ENCODE measurements around the gene BUD31. TPM values are rescaled to one million over a fixed set of nuclear protein-coding genes. Genes with fewer than 3 reads are reported as not detected.

BUD31 gene
- total and polyA plus RNA-seq, 2 of the 13 experiments (the other 11 are each of a cell fraction or from before 2014, with no cell fraction given), result 35.1 to 79.1 TPM

DNA sequence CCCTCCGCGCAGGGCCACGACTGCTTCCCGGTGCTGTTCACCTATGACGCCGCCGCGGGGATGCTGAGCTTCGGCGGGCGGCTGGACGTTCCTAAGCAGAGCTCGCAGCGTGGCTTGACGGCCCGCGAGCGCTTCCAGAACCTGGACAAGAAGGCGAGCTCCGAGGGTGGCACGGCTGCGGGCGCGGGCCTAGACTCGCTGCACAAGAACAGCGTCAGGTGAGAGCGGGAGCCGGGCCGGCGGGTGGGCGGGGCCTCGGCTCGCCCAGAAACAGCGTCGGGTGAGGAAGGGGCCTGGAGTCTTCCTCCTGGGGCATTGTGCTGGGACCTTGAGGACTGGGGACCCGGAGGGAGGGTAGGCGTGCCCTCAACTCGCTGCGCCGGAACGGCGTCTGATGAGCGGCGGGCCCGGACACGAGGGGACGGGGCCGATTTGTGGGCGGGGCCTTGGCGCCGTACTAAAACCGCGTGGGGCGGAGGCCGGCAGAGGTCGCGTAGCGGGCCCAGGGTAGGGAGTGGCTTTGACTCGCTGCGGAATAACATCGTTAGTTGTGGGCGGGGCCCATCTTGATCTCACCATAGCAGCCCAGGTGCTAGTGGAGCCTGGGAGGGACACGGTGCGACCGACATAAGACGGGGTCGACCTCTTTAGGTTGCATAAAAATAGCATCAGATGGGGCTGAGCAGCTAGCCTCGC lies 16.0 kb upstream of the BUD31 start (continued):
- TF ChIP-seq LCORL (IDR thresholded peaks at IDR 0.05), result no peak
- TF ChIP-seq LCORL (CRISPR knock-in tag; IDR thresholded peaks at IDR 0.05), result no peak
- no peak for TF ChIP-seq ZNF205 (CRISPR knock-in tag; IDR thresholded peaks at IDR 0.05)
- TF ChIP-seq, protein P1, sequence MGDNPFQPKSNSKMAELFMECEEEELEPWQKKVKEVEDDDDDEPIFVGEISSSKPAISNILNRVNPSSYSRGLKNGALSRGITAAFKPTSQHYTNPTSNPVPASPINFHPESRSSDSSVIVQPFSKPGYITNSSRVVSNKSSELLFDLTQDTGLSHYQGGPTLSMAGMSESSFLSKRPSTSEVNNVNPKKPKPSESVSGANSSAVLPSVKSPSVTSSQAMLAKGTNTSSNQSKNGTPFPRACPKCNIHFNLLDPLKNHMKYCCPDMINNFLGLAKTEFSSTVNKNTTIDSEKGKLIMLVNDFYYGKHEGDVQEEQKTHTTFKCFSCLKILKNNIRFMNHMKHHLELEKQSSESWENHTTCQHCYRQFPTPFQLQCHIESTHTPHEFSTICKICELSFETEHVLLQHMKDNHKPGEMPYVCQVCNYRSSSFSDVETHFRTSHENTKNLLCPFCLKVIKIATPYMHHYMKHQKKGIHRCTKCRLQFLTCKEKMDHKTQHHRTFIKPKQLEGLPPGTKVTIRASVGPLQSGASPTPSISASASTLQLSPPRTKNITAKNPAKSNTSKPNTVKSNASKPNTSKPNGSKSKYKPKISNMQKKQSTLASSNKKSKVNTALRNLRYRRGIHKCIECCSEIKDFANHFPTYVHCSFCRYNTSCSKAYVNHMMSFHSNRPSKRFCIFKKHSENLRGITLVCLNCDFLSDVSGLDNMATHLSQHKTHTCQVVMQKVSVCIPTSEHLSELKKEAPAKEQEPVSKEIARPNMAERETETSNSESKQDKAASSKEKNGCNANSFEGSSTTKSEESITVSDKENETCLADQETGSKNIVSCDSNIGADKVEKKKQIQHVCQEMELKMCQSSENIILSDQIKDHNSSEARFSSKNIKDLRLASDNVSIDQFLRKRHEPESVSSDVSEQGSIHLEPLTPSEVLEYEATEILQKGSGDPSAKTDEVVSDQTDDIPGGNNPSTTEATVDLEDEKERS (CRISPR knock-in tag; IDR thresholded peaks at IDR 0.05), result no peak
- TF ChIP-seq AGO2 (optimal IDR thresholded peaks at IDR 0.05; ENCODE audit: low read depth, low read length), result peak; percentile 94
- TF ChIP-seq HMG20A (CRISPR knock-in tag; IDR thresholded peaks at IDR 0.05; ENCODE audit: borderline replicate concordance), result no peak
- TF ChIP-seq RBM22 (optimal IDR thresholded peaks at IDR 0.05; ENCODE audit: low read length), result peak; percentile 61
- no peak for TF ChIP-seq ZNF101 (CRISPR knock-in tag; IDR thresholded peaks at IDR 0.05; ENCODE audit: borderline replicate concordance, low read depth)
- TF ChIP-seq ZZZ3 (CRISPR knock-in tag; IDR thresholded peaks at IDR 0.05; ENCODE audit: borderline replicate concordance), result no peak
- TF ChIP-seq FOXK2 (IDR thresholded peaks at IDR 0.05), result no peak
- no peak for TF ChIP-seq REPIN1 (CRISPR knock-in tag; IDR thresholded peaks at IDR 0.05; ENCODE audit: borderline replicate concordance, low read depth)
- TF ChIP-seq RNF2 (conservative IDR thresholded peaks at IDR 0.05; ENCODE audit: low read depth), result no peak
- TF ChIP-seq ZC3H13 (CRISPR knock-in tag; IDR thresholded peaks at IDR 0.05), result no peak; the same call in 1 of the 2 replicates
- peak; percentile 77 for TF ChIP-seq RBFOX2 (IDR thresholded peaks at IDR 0.05; ENCODE audit: low read depth, low read length)
- no peak for TF ChIP-seq SALL2 (CRISPR knock-in tag; IDR thresholded peaks at IDR 0.05)
- TF ChIP-seq, protein P2, sequence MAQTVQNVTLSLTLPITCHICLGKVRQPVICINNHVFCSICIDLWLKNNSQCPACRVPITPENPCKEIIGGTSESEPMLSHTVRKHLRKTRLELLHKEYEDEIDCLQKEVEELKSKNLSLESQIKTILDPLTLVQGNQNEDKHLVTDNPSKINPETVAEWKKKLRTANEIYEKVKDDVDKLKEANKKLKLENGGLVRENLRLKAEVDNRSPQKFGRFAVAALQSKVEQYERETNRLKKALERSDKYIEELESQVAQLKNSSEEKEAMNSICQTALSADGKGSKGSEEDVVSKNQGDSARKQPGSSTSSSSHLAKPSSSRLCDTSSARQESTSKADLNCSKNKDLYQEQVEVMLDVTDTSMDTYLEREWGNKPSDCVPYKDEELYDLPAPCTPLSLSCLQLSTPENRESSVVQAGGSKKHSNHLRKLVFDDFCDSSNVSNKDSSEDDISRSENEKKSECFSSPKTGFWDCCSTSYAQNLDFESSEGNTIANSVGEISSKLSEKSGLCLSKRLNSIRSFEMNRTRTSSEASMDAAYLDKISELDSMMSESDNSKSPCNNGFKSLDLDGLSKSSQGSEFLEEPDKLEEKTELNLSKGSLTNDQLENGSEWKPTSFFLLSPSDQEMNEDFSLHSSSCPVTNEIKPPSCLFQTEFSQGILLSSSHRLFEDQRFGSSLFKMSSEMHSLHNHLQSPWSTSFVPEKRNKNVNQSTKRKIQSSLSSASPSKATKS (CRISPR knock-in tag; IDR thresholded peaks at IDR 0.05), result no peak
- TF ChIP-seq CENPX (CRISPR knock-in tag; IDR thresholded peaks at IDR 0.05), result no peak
- no peak for TF ChIP-seq SAFB2 (CRISPR knock-in tag; IDR thresholded peaks at IDR 0.05; ENCODE audit: borderline replicate concordance, low read depth)

Measured in HepG2 (cell line).